Activated naive CD4-positive, alpha-beta T cell treated with anti-CD3 and anti-CD28 coated beads, Interleukin-2, amount 50 U/mL, for 24 hours (primary cell): ENCODE data around the gene MYT1.

ENCODE experiments used
- H3K27ac Mint-ChIP-seq: one replicate; pipeline ENCODE4 v1.8.0; 2021; ENCODE audit warnings: mild to moderate bottlenecking, mixed read lengths
- H3K27me3 Mint-ChIP-seq: one replicate; pipeline ENCODE4 v1.8.0; 2021; ENCODE audit warnings: mixed read lengths
- H3K36me3 Mint-ChIP-seq: one replicate; pipeline ENCODE4 v1.8.0; 2021; ENCODE audit warnings: mixed read lengths
- H3K4me1 Mint-ChIP-seq: one replicate; pipeline ENCODE4 v1.8.0; 2021; ENCODE audit warnings: mixed read lengths
- H3K4me3 Mint-ChIP-seq: one replicate; pipeline ENCODE4 v1.8.0; 2021; ENCODE audit warnings: mild to moderate bottlenecking, mixed read lengths
- H3K9me3 Mint-ChIP-seq: one replicate; pipeline ENCODE4 v1.8.0; 2021; ENCODE audit warnings: mixed read lengths

The MYT1 gene

GRCh38 chr20:64242797-64243475 is 78.7 kb downstream of the MYT1 start:
- Mint-ChIP-seq H3K27me3 (peaks cover 6% of the 10 kb centered on the region), H3K27ac (no peak overlapping the region), H3K9me3 (no peaks in the 10 kb centered on the region), H3K4me3 (no peak overlapping the region), H3K36me3 (no peaks in the 10 kb centered on the region), H3K4me1 (no peaks in the 10 kb centered on the region)

GRCh38 chr20:64244281-64244805 is 80.1 kb downstream of the MYT1 start:
- no peak overlapping the region for H3K4me3 Mint-ChIP-seq
- H3K27me3 Mint-ChIP-seq, result peaks cover 6% of the 10 kb centered on the region
- no peaks in the 10 kb centered on the region for H3K9me3 Mint-ChIP-seq
- H3K36me3 Mint-ChIP-seq, result no peaks in the 10 kb centered on the region
- no peaks in the 10 kb centered on the region for H3K4me1 Mint-ChIP-seq
- no peak overlapping the region for H3K27ac Mint-ChIP-seq

- Mint-ChIP-seq H3K36me3 (no peaks in the 10 kb centered on the region), H3K4me1 (no peaks in the 10 kb centered on the region), H3K27ac (no peak overlapping the region), H3K4me3 (no peak overlapping the region), H3K27me3 (peaks cover 6% of the 10 kb centered on the region), H3K9me3 (no peaks in the 10 kb centered on the region)
These were observed 80.8 kb downstream of the MYT1 start for GRCh38 chr20:64244870-64245603.

DNA sequence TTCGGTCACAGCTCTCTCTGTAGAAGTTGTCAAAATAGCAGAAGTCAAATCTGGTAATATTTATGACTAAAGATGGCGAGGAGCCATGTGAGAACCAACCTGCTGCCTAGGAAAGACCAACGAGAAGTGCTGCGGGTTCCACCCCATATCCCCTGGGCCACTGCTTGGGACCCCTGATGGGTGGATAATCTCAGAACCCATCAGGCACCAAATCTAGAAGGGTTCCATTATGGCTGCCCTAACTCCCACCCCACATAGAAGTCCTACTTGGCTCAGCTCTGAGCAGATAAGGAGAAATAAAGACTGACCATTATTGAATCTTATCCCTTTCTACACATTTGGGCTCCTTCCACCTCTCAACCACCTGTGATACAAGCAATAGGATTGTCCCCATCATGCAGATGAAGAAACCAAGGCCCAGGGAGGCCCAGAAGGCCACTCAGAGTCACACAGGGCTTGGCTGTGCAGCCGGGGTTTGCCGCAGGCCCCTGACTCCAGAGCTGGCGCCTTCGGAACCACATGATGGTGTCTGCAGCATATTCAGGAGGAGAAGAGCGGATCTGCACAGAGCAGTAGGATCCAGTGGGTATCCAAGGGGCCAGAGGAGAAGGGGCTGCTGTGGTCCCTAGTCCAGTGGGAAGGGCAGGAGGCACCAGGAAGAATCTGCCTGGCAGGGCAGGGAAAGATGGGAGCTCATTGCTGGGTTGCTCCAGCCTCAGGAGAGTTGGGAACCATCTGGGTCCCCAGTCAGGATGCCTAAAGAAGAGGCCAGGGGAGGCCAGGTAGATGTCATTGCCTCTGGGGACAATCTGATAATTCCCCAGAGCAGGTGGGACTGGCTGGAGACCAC is 81.7 kb downstream of the MYT1 start:
- Mint-ChIP-seq H3K27ac (no peak overlapping the region), H3K4me1 (no peaks in the 10 kb centered on the region), H3K36me3 (no peaks in the 10 kb centered on the region), H3K27me3 (peaks cover 6% of the 10 kb centered on the region), H3K9me3 (no peaks in the 10 kb centered on the region), H3K4me3 (no peak overlapping the region)

GRCh38 chr20:64246616-64247306 is 82.5 kb downstream of the MYT1 start:
- Mint-ChIP-seq H3K27me3 (peaks cover 6% of the 10 kb centered on the region), H3K4me1 (no peaks in the 10 kb centered on the region), H3K4me3 (no peak overlapping the region), H3K9me3 (no peaks in the 10 kb centered on the region), H3K36me3 (no peaks in the 10 kb centered on the region), H3K27ac (no peak overlapping the region)

DNA sequence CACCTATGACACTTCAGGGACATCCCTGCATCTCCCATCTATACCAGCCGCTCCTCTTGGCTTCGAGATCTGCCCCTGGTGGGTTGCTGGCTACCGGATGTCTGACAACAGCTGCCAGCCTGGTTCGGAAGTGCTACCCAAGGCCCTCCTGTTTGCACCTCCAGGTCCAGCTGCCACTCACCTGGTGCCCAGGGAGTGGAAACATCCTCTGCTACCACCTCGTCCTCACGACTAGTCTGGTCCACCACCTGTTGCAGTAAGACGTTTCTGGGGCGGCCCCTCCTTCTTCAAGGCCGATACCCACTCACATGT is 83.0 kb downstream of the MYT1 start:
- no peak overlapping the region for H3K27ac Mint-ChIP-seq
- H3K36me3 Mint-ChIP-seq, result no peaks in the 10 kb centered on the region
- H3K4me1 Mint-ChIP-seq, result no peaks in the 10 kb centered on the region
- no peaks in the 10 kb centered on the region for H3K9me3 Mint-ChIP-seq
- peaks cover 6% of the 10 kb centered on the region for H3K27me3 Mint-ChIP-seq
- H3K4me3 Mint-ChIP-seq, result no peak overlapping the region

- no peak overlapping the region for H3K27ac Mint-ChIP-seq
These were observed 84.0 kb downstream of the MYT1 start for GRCh38 chr20:64247970-64248841.

GRCh38 chr20:64250027-64250426 is 85.8 kb downstream of the MYT1 start:
- H3K4me1 Mint-ChIP-seq, result peaks cover 8% of the 10 kb centered on the region
- no peaks in the 10 kb centered on the region for H3K36me3 Mint-ChIP-seq
- H3K27me3 Mint-ChIP-seq, result peaks cover 4% of the 10 kb centered on the region
- no peak overlapping the region for H3K4me3 Mint-ChIP-seq
- no peaks in the 10 kb centered on the region for H3K9me3 Mint-ChIP-seq
- no peak overlapping the region for H3K27ac Mint-ChIP-seq

More at GRCh38 chr20:64247970-64248841, 84.0 kb downstream of the MYT1 start:
- Mint-ChIP-seq H3K4me1 (no peaks in the 10 kb centered on the region), H3K36me3 (no peaks in the 10 kb centered on the region), H3K27me3 (peaks cover 6% of the 10 kb centered on the region), H3K4me3 (no peak overlapping the region), H3K9me3 (no peaks in the 10 kb centered on the region)

- no peaks in the 10 kb centered on the region for H3K9me3 Mint-ChIP-seq
- no peak overlapping the region for H3K4me3 Mint-ChIP-seq
- no peaks in the 10 kb centered on the region for H3K36me3 Mint-ChIP-seq
- no peaks in the 10 kb centered on the region for H3K27me3 Mint-ChIP-seq
- peaks cover 22% of the 10 kb centered on the region for H3K4me1 Mint-ChIP-seq
- no peak overlapping the region for H3K27ac Mint-ChIP-seq
These were observed 88.7 kb downstream of the MYT1 start for GRCh38 chr20:64253000-64253383.

DNA sequence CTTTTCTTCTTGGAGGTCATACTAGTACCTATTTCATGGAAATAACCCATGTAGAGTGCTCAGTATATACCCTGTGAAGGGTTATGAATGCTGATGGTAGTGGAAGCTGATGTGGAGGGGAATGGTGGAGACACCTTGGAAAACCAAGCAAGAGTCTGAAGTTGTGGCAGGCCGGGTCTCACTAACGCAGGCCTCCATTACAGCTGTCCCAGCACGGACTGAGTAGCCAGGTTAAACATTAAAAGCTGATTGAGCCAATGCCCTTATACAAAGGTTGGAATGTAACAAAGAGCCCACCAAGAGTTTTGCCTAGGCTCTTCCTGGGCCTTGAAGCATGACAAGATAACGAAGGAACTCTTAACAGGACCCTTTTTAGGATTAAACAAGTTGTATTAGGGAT is 89.2 kb downstream of the MYT1 start:
- Mint-ChIP-seq H3K36me3 (no peaks in the 10 kb centered on the region), H3K4me3 (no peak overlapping the region), H3K9me3 (no peaks in the 10 kb centered on the region), H3K27ac (no peak overlapping the region), H3K27me3 (no peaks in the 10 kb centered on the region), H3K4me1 (peaks cover 26% of the 10 kb centered on the region)

DNA sequence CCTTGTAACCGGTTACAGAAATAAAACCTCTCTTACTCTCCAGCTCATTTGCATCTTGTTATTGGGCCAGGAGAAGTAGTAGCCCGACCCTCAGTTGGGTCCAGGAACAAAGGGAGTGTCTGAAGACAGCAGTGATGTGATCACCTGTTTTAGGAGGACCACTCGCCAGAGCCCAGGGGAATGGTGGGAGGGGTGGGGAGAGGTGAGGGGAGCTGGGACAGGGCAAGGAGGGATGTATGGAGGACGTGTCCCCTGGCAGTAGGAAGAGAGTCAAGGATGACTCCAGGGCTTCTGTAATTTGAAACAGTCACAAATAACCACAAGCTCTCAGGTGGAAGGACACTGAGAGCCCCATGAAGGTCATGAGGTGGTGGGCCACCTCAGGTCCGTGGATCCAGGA is 89.9 kb downstream of the MYT1 start:
- peaks cover 33% of the 10 kb centered on the region for H3K4me1 Mint-ChIP-seq
- H3K36me3 Mint-ChIP-seq, result no peaks in the 10 kb centered on the region
- peak overlapping the region; percentile 81 for H3K4me3 Mint-ChIP-seq
- H3K27me3 Mint-ChIP-seq, result no peaks in the 10 kb centered on the region
- H3K27ac Mint-ChIP-seq, result no peak overlapping the region
- H3K9me3 Mint-ChIP-seq, result no peaks in the 10 kb centered on the region

- peak overlapping the region; percentile 81 for H3K4me3 Mint-ChIP-seq
- H3K27me3 Mint-ChIP-seq, result no peaks in the 10 kb centered on the region
- H3K4me1 Mint-ChIP-seq, result peaks cover 40% of the 10 kb centered on the region
- peak overlapping the region; percentile 81 for H3K27ac Mint-ChIP-seq
- H3K36me3 Mint-ChIP-seq, result no peaks in the 10 kb centered on the region
- no peaks in the 10 kb centered on the region for H3K9me3 Mint-ChIP-seq
These were observed 90.5 kb downstream of the MYT1 start for GRCh38 chr20:64254571-64255360.

- Mint-ChIP-seq H3K36me3 (no peaks in the 10 kb centered on the region), H3K4me1 (peaks cover 48% of the 10 kb centered on the region), H3K9me3 (no peaks in the 10 kb centered on the region), H3K27ac (peak within 1 kb of the TSS; percentile 91), H3K4me3 (peak within 1 kb of the TSS; percentile 86), H3K27me3 (no peaks in the 10 kb centered on the region)
These were observed 91.4 kb downstream of the MYT1 start, which contains the start of gene PCMTD2 for GRCh38 chr20:64255361-64256281. TSS of gene PCMTD2 (plus strand) at chr20:64255748. CDS start at chr20:64259966, 4,218 bp downstream.
